ENCODE measurements around the gene RBM42.

RBM42 gene

GRCh38 chr19:35655600-35655999 is 26.8 kb downstream of the RBM42 start:
- DNase-seq = no peak

DNA sequence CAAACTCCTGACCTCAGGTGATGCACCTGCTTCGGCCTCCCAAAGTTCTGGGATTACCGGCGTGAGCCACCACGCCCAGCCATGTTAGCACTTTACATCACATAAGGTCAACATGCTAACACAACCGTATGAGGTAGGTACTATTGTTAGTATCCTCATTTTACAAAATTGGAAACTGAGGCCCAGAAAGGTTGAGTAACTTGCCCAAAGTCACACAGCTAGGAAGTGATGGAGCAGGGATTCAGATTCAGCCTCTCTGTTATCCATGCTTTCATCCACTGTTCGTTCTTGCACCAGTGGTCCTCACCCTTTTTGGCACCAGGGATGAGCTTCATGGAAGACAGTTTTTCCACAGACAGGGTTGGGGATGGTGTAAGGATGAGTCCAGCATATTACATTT is 27.9 kb downstream of the RBM42 start:
- DNase-seq = no peak

- DNase-seq = no peak
These were observed 29.3 kb downstream of the RBM42 start for GRCh38 chr19:35657904-35658700.

DNA sequence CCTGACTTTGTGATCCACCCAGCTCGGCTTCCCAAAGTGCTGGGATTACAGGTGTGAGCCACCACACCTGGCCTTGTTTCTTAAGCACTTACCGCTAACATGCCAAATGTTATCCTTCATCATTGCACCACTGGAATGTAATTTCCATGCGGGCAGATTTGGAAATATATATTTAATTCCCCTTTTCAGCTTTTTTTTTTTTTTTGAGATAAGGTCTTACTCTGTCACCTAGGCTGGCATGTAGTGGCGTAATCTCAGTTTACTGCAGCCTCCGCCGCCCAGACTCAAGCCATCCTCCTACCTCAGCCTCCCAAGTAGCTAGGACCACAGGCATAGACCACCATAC is 33.1 kb downstream of the RBM42 start:
- DNase-seq = no peak

- DNase-seq = no peak
These were observed 35.1 kb downstream of the RBM42 start for GRCh38 chr19:35663981-35664380.

DNA sequence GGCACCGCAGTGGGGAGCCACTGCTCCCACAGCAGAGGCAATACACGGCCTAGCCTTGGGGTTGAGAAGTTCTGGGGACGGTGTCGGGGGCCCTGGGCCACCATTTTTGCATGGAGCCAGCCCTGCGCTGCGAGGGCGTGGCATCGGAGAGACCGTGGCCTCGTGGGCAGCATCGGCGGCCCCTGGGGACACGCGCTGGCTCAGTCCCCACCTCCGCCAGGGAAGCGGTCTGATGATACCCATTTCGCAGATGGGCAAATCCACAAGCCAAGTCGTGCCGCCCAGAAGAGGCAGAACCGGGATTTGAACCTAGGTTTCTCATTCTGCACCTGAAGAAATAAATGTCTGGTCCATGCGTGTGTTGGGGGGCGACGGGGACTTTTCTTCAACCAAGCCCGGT is 36.3 kb downstream of the RBM42 start:
- no peak for DNase-seq

- DNase-seq = no peak
These were observed 36.8 kb downstream of the RBM42 start for GRCh38 chr19:35665604-35666003.

DNA sequence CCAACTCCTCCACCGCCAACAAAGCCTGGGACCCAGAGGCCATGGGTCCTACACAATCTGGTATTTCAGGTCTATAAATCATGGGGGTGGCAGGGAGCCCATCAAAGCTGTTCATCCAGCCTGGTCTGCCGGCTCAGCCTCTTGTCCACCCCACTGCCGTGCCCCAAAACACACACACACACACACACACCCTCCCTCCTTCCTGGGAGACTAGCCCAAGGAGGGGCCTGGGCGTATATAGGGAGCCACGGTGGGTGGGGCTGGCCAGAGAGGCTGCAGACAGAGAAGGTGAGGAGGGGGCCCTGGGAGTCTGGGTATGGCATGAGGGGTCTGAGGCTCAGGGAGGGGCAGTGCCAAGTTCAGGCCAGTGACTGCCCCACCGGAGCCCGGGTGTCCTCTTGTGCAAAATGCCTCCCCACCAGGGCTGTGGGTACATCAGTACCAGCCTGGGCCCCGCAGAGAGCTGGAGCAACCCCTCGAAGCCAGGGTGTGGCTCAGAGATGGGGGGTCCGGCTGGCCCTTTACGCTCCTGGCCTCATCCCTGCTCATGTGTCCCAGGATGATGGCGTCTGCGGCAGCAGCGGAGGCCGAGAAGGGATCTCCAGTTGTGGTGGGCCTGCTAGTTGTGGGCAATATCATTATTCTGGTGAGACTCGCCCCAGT is 37.5 kb downstream of the RBM42 start, which contains the start of gene UPK1A:
UPK1A (plus strand) TSS at position 267 of the 663 bp plus-strand sequence; CDS start at position 563, 296 bp downstream.
- no peak for DNase-seq

DNA sequence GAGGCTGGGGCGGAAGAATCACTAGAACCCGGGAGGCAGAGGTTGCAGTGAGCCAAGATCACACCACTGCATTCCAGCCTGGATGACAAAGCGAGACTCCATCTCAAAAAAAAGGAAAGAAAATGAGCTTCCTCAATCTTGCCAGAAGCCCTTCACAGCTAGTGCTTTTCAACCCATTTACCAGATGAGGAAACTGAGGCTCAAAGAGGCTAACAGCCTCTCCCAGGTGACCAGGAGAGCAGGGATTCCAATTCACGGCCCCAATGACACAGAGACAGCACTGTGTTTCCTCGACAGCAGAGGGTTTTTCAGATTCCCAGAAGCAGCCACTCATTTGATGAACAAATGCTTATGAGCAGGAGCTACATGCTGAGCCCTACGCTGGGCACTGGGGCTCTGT is 40.7 kb downstream of the RBM42 start:
- DNase-seq = no peak

GRCh38 chr19:35669974-35670373 is 41.1 kb downstream of the RBM42 start:
- DNase-seq = no peak

GRCh38 chr19:35670686-35671085 is 41.9 kb downstream of the RBM42 start:
- DNase-seq = no peak

GRCh38 chr19:35671818-35672217 is 43.0 kb downstream of the RBM42 start:
- DNase-seq = no peak

GRCh38 chr19:35673121-35673804 is 44.4 kb downstream of the RBM42 start:
- peak; percentile 37 to 46 for DNase-seq

DNA sequence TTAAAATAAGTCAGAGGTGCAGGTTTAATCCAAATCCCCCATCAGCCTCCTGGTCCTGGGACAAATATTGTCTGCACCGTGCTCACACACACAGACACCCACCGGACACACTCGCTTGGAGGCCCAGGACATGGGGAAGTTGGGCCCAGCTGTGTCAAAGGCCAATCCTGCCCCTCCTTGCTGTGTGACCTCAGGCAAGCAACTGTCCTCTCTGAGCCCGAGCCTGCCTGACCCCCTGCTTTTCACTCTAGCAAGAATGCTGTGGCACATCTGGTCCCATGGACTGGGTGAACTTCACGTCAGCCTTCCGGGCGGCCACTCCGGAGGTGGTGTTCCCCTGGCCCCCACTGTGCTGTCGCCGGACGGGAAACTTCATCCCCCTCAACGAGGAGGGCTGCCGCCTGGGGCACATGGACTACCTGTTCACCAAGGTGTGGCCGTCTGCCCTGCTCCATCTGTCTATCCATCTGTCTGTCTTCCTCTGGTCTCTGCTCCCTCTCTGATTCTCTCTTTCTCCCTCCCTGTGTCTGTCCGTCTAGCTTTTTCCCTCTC is 46.8 kb downstream of the RBM42 start:
- DNase-seq = no peak
